HG03558 (cell line): ENCODE data around the gene DYNLT1.
"Not testable (repeated sequence)": the region's sequence is repeated elsewhere in the genome, so short reads cannot be mapped to it uniquely, and the experiment has no call there.

Experiments used
- ATAC-seq: cut with Tn5 transposase; IDR thresholded peaks from one replicate; pipeline ENCODE4 v1.9.1; 2021; ENCODE audit warnings: moderate number of reproducible peaks; ENCODE audit not compliant: unreplicated experiment; ENCODE audit errors: extremely low read depth

DYNLT1 gene

DNA sequence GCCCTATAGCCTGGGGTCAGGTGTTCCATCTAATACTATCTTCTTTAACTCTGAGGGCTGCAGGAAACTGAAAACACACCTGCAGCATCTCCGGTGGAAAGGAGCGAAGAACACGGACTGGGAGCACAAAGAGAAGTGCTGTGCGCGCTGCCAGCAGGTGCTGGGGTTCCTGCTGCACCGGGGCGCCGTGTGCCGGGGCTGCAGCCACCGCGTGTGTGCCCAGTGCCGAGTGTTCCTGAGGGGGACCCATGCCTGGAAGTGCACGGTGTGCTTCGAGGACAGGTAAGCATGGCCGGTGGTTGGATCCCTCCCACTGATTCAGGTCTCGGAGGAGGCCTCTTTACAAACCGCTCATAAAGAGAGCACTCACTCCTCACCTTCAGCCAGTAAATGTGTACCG lies 20.8 kb upstream of the DYNLT1 start:
- no peak for ATAC-seq

DNA sequence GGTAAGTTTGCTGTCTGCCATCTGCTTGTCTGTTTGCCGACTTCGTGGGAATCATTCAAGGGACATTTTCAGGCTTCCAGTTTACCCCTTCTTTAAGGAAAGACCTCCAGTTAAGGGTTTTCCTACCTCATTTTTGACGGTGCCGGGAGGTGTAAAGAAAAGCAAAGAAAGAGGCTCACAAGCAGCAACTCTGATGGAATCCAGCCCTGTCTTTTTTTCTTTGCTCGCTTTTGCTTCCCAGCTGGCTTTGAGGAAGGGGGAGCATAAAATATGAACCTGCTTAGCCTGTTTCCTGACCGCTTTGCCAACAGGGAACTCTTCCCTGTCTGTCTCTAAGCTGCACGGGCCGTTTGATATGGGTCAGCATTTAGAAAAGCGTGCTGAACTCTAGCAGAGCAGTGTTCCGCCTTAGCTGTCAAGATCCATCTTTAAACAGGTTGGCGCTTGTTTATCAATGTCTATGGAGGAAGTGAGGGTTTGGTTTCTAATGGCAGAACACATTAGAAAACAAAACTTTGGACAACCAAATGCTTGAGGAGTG lies 19.2 kb upstream of the DYNLT1 start:
- ATAC-seq = no peak

DNA sequence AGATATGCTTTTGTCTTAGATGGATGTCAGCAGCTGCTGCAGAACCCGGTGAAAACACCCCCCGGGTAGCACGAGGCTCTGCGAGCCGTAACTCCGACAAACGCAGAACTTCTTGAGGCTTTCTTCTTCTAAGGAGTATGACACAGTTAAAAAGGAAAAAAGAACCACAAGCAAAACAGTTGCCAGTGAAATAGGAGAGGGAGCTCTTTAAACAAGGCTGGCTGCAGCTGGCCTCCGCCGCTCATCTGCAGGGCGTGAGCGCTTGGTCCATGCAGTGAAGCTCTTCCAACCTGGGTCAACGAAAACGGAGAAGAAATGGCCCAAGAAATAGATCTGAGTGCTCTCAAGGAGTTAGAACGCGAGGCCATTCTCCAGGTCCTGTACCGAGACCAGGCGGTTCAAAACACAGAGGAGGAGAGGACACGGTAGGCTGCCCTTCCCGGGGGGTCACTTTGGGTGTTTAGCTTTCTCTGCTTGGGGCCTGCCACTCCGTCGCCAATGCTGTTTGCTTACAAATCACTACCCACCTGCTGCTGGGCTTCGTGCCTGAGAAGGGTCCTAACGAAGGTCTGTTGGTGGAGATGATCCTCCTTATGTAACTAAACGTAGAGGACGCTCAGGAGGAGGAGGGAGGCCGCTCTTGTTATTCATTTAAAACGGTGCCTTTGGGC lies 18.5 kb upstream of the DYNLT1 start:
- ATAC-seq = no peak

DNA sequence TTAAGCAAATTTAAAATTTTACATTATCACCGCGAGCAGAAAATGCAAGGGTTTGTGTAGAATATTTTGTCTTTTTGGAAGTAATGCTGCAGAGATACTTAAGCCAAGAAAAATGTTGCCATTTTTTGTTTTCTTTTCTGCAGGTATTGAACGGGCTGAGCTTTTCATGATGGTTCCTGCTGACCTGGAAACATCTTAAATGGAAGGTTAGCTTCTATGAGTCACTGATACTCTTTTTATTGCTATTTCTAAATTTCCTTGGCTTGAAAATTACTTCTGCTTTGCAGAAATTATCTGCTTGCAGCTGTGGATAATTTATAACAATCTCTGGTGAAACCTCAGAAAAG lies 18.0 kb upstream of the DYNLT1 start:
- no peak for ATAC-seq

DNA sequence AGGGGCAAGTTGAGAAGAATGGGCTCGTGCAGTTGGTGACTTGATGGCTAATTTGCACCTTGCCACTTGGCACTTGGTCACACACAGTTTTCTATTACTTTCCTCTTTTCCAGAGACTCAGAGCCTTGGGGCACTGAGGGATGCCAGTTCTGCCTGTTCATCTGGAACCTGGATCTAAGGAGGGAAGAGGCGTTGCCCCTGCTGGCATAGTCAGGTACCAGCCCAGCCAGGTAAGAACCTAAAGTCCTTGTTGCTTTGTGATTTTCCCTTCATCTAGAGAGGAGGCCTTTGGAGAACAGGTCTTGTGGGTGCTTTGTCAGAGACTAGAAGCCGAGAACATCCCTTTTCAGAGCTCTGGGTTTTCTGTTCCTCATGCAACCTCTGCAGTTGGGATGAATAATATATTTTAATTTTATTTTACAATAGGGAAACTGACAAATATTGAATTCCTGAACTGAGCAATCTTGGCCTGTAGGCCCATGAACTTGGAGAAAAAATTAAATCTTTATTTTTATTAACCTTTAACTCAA lies 16.7 kb upstream of the DYNLT1 start:
- ATAC-seq = no peak

GRCh38 chr6:158660333-158660754 lies 15.8 kb upstream of the DYNLT1 start:
- ATAC-seq = no peak

DNA sequence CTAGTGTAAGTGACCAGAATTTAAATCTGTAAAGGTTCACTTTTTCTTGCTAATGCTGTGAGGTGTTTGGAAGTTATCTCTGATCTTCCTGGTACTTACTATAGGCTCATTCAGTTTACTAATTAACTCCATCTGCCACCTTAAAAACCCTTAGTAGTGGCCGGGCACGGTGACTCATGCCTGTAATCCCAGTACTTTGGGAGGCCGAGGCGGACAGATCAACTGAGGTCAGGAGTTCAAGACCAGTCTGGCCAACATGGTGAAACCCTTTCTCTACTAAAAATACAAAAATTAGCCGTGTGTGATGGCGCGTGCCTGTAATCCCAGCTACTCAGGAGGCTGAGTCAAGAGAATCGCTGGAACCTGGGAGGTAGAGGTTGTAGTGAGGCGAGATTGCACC lies 12.4 kb upstream of the DYNLT1 start:
- not testable (repeated sequence) for ATAC-seq

- ATAC-seq = no peak
These were observed 11.3 kb upstream of the DYNLT1 start for GRCh38 chr6:158655569-158656450.

GRCh38 chr6:158654960-158655489 lies 10.5 kb upstream of the DYNLT1 start:
- no peak for ATAC-seq

DNA sequence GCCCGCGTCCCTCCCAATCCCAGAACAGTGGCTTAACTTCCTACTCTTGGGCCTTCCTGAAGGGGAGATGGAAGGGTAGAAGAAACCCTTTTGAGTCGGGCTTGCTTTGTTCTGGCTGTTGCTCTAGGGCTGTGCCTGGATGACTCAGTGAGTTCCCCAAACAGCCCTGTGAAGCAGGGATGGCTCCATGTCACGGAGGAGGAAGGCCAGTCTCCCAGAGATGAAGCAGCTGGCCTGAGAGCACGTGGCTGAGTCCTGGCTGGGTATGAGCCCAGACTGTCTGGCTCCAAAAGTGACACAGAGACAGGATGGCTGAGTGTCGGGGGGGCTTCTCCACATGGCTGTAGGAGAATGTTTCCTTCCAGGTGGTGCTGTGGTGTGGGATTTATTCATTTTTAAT lies 10.0 kb upstream of the DYNLT1 start:
- ATAC-seq = no peak

DNA sequence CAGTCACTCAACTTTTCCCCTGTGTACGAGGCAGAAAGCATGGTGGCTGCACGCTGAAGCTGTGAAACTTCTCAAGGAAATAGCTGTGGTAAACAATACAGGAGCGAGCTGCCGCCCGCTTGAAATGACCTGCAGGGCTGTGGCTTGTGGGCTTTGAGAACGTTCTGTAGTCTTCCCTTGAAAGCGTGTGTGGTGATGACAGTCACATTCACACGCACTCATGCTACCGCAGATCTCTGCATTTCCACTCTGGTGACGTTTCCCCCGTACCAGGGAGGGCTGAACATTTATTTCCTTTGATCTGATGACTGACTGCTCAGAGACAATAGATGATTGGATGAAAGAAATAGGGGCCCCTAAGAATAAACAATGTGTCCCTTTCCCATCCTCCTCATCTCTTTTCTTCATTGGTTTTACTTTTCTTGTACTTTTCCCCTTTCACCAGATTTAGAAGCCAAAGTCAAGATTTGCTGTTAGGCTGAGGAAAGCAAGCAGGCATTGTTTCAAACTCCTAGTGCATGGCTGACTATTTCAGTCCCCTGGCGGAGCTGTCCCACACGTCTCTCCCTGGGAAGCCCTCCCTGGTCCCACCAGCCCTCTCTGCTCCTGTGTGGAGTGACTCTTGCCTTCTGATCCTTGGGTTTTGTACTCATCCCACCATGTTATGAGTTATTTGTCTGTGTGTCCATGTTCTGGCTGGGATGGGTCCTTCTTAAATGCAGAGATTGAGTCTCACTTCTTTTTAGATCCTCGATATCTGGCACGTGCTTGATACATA lies 9.2 kb upstream of the DYNLT1 start:
- peak; percentile 38 for ATAC-seq

DNA sequence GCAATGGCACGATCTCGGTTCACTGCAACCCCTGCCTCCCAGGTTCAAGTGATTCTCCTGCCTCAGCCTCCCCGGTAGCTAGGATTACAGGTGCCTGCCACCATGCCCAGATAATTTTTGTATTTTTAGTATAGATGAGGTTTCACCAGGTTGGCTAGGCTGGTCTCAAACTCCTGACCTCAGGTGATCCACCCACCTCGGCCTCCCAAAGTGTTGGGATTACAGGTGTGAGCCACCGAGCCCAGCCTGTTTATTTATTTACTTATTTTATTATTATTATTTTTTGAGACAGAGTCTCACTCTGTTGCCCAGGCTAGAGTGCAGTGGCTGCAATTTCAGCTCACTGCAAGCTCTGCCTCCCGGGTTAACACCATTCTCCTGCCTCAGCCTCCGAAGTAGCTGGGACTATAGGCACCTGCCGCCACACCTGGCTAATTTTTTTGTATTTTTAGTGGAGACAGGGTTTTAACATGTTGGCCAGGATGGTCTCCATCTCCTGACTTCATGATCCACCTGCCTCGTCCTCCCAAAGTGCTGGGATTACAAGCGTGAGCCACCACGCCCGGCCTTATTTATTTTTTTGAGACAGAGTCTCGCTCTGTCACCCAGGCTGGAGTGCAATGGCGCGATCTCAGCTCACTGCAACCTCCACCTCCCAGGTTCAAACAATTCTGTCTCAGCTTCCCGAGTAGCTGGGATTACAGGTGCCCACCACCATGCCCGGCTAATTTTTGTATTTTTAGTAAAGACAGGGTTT lies 7.6 kb upstream of the DYNLT1 start:
- ATAC-seq = not testable (repeated sequence)

DNA sequence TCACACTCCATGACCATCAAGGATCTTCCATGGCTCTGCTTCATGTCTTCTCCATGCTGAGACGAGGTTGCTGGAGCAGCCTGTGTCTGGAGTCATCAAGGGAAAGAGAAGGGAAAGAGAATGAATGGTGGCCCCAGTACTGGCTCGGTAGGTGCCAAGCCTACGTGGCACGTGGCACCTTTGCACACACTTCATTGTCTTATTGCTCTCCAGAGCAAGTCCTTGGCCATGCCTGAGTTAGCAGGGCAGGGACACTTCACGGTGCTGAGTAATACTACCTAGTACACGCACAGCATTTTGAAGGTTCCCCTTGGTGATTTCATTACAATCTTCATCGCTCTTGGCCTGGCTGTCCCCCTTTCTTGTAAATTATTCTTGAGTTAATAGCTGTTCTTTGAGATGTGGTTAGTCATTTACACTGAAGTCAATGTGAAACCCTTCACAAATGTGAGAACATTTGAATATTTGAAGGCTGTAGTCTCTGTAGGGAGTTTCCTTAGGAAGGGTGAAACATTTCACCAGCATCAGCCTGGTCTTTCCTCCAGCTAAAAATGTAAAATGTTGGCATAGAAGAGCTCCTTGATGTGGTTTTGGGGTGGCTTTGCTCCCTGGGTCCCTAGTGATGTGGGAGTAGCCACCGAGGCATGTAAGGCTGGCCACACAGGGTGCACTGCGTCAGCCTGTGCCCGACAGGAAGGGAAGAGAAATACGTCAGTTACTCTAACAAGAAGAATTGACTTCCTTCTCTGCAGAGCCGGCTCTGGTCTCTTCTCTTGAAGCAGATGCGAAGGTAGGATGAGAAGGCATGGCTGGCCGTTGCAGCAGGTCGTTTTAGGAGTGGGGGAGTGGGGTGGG lies 5.0 kb upstream of the DYNLT1 start, which contains the start of gene SYTL3:
TSS of gene SYTL3 (plus strand) at position 766 of the 855 bp plus-strand sequence. CDS start 13,215 bp downstream, outside the sequence.
- ATAC-seq = peak; percentile 33

GRCh38 chr6:158648682-158649131 lies 4.2 kb upstream of the DYNLT1 start:
- no peak for ATAC-seq

- no peak for ATAC-seq
These were observed 3.0 kb upstream of the DYNLT1 start for GRCh38 chr6:158647501-158647900.

- ATAC-seq = no peak
These were observed 1.7 kb upstream of the DYNLT1 start for GRCh38 chr6:158646023-158646910.
